Medulla oblongata (tissue), 1 donor: ENCODE results near the gene AUTS2.
"Not testable (repeated sequence)": the region's sequence is repeated elsewhere in the genome, so short reads cannot be mapped to it uniquely, and the experiment has no call there.

Experiments
- DNase-seq: peaks from one replicate; pipeline ENCODE4 v3.0.0-alpha.2; 2015; ENCODE audit errors: extremely low spot score

The AUTS2 gene

DNA sequence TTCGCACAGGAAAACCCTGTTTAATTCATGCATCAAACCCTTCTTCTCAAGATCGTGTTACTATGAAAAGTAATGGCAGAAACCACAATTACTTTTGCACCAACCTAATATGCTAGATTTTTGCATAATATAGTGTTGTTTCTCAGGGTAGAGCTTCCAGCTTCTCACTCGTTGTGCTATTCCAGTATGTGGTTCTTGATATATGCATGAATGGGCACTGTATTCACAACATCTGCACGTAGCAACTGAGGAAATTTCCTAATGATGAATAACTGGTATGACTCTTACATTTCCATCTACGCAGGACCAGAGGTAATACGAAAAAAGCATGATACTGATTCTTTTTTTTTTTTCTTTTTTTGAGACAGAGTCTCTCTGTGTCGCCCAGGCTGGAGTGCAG is 1207.1 kb downstream of the AUTS2 start:
- DNase-seq: no peak

DNA sequence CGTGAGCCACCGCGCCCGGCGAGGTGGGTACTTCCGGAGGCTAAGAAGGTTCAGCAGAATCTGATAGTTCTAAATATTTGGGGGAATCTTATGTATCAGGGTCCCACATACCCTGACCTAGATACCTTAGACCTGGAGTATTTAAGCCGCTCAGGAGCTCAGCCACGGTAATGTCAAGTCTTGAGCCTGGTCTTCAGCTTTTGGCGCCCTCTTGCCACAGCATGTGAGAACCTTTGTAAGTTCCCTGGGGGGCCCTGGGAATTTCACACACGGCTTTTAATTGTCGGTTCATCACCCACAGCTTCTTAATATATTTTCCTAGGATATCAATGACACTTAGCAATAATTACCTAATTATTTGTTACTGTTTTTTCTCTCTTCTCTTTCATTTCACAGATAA is 1209.4 kb downstream of the AUTS2 start:
- no peak for DNase-seq

DNA sequence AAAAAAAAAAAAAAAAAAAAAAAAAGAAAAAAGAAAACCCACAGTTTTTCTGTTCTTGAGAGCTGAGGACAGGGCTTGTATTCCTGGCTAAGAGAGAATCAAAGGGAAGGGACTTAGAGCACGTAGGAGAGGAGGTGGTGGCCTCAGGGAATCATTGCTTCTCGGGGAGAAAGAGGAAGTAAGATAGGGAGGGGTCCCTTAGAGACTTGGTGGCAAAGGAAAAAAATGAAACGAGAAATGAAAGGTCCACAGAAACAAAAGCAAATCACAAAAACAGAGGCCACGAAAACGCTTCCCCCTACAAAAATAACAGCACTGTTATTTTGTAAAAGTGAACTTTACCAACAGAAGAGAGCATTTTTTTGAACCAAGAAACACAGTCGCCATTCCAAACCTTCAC is 1210.6 kb downstream of the AUTS2 start:
- DNase-seq: no peak

DNA sequence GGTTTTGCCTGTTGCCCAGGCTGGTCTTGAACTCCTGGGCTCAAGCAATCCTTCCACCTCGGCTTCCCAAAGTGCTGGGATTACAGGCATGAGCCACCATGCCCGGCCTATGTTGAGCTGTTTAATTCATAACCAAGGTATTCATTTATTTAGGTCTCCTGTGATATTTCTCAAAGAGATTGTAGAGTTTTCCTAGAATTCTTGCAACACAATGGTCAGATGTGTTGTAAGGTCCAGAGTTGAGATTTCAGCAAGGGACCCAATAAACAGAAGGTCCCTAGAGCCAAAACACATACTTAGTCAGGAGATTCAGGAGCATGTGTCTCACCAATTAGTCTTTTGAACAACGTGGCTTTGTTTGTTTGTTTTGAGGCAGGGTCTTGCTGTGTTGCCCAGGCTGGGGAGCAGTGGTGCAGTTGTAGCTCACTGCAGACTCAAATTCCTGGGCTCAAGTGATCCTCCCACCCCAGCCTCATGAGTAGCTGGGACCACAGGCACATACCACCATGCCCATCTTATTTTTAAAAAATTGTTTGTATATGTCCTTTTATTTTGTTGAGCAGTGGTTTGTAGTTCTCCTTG is 1212.4 kb downstream of the AUTS2 start:
- DNase-seq: no peak

DNA sequence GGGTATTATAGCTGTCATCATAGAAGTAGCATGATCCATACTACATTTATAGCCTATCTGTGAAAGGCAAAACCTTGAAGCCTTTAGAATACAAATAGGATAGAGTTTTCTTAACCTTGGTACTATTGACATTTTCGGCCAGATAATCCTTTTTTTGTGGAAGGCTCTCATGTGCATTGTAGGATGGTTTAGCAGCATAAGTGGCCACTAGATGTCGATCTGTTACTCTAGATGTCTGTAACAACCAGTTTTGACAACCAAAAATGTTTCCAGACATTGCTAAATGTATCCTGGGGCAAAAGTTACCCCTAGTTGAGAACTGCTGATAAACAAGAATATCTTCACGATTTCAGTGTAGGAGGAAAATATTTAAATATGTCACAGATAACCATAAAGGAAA is 1214.2 kb downstream of the AUTS2 start:
- no peak for DNase-seq

DNA sequence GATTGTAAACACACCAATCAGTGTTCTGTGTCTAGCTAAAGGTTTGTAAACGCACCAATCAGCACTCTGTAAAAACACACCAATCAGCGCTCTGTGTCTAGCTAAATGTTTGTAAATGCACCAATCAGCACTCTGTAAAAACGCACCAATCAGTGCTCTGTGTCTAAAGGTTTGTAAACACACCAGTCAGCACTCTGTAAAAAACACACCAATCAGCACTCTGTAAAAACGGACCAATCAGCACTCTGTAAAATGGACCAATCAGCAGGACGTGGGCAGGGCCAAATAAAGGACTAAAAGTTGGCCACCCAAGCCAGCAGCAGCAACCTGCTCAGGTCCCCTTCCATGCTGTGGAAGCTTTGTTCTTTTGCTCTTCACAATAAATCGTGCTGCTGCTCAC is 1224.2 kb downstream of the AUTS2 start:
- DNase-seq: not testable (repeated sequence)

DNA sequence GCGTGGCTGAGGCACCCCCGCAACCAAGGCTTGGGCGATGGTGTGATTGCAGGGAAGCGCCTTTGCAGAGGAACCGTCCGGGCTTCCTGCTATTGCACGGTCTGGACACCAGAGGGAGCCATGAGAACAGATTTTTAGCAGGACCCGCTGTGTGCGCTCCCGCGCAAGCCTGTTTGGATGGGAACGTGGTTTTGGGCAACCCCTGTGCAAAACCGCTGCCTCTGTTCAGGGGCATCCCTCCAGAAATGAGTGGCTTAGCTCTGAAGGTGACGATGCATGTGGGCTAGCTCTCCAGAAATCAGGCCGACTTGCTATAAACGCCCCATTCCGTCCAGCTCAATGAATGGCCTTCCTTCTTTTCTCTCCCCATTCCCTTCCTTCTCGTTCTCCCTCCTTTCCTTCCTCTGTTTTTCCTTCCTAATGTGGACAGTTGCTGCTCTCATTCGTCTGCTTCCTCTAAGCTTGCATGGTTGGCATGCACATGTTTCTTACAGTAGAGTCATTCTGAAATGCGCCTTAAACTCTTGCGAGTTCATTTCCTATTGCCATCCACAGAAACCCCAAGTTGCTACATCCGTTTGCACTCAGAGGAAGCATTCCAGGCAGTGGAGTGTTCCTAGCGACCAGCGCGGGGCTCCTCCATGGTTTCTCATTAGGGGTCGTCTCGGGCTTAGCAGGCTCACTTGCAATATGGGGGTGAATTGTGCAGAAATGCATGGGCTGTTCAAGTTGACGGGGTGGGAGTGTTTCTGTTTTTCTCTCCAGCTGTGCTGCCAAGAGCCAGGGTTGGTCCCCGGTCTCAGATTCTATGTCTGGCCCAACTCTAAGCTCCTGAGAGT is 1231.2 kb downstream of the AUTS2 start:
- peak; percentile 63 for DNase-seq

DNA sequence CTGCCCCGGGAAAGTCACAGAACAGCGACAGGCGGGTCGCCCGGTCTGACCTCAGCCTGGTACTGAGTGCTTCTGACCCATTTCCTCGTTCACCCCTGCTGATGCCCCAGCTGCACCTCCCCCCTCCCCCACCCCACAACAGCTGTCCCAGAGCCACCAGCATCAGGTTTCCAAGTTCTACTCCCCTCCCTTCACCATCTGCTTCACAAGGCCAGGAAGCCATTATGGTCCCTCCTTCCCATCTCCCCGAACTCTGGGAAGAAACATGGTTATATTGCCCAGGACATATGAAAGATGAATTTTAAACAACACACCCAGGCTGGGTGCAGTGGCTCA is 1231.8 kb downstream of the AUTS2 start:
- no peak for DNase-seq

DNA sequence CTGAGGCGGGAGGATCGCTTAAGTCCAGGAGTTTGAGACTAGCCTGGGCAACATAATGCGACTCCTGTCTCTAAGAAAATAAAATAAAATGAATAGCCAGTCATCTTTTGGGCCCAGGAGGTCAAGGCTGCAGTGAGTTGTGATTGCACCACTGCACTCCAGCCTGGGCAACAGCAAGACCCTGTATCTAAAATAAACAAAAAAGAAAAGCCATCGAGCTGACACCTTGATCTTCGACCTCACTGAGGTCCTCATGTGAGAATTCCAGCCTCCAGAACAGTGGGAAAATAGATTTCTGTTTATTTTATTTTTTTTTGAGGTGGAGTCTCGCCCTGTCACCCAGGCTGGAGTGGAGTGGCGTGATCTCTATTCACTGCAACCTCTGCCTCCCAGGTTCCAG is 1232.2 kb downstream of the AUTS2 start:
- DNase-seq: no peak

DNA sequence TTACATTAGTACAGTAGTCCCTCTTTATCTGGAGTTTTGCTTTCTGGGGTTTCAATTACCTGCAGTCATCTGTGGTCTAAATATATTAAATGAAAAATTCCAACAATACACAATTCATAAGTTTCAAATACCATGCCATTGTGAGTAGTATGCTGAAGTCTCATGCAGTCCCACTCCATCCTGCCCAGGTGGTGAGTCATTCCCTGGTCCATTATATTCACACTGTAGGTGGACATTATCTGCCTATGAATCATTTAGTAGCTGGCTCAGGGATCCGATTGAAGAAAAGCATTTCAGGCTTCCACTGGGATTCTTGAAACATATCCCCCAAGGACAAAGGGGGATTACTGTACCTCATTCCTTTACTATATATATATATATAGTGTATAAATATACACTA is 1235.5 kb downstream of the AUTS2 start:
- no peak for DNase-seq

DNA sequence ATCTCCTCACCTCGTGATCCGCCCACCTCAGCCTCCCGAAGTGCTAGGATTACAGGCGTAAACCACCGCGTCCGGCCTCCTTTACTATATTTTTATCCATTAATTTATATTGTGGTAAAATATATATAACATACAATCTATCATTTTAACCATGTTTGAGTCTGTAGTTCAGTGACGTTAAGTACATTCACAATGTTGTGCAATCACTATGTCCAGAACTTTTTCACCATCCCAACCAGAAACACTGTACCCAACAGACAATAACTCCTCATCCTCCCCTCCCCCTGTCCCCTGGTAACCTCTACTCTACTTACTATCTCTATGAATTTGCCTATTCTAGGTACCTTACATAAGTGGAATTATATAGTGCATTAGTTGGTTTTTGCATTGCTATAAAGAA is 1236.1 kb downstream of the AUTS2 start:
- no peak for DNase-seq

DNA sequence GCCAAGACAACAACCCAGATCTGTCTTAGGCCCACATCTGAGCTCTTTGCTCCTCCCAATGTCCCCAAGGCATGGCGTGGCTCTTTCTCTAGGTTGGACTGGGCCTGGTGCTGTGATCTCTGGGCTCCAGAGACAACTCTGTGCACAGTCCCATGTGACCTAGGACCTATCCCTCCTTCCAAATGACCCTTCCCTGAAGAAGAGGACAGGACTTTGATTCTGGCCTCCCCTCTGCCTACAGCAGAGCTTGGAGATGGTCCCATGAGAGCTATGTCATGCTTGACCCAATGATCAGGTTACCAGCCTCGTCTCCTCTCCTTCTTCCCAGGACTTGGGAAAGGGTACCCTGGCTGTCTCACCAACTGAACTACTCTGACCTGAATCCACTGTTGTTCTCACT is 1237.4 kb downstream of the AUTS2 start:
- no peak for DNase-seq

DNA sequence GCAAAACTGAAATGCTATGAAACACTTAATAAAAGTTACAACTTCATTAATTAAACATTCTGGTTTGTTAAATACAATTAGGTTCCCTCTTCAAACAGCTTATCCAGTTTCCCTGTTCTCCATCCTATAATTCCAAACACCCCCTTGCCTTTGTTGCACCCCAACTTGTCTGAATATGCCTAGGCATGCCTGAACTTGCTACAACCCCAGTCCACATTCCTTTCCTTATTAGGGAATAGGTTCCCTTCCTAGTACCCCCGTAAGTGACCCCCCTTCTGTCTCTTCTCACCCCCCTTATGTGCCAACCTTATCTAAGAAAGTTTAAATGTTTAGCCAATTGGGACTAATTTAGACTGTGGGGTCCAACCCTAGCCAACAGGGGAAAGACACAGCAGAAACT is 1238.0 kb downstream of the AUTS2 start:
- no peak for DNase-seq

DNA sequence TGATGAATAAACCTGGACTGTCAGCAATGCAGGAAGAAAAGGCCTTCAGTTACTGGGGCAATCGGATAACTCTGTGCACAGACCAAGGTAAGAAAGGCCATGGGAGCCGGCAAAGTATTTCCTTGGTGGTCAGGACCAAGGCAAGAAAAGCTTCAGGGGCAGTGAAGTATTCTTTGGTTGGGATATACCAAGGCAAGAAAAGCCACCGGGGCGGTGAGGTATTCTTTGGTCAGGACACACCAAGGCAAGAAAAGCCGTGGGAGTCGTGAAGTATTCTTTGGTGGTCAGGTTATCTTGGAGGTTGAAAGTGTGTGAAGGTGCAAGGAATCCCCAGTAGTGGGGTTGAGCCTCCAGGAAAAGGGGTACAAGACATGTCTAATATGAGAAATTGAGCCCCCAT is 1238.7 kb downstream of the AUTS2 start:
- DNase-seq: no peak

DNA sequence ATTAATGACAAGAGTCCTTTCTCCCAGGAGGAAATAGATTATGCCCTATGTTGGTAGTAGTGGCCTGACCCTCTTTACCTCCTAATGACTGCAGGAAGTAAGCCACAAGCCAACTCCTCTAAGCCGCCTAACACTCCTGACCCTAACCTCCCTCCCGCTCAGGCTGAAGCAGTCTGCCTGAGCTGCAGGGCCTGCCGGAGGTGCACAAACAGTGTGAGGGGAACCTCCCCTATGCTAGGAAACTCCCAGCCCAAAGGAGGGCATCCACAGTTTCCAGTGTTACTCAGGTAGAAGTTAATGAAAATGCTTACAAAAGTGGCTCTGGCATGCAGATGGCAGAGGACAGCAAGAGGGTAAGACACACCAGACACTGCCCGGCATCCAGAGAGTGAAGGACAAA is 1239.3 kb downstream of the AUTS2 start:
- DNase-seq: no peak

DNA sequence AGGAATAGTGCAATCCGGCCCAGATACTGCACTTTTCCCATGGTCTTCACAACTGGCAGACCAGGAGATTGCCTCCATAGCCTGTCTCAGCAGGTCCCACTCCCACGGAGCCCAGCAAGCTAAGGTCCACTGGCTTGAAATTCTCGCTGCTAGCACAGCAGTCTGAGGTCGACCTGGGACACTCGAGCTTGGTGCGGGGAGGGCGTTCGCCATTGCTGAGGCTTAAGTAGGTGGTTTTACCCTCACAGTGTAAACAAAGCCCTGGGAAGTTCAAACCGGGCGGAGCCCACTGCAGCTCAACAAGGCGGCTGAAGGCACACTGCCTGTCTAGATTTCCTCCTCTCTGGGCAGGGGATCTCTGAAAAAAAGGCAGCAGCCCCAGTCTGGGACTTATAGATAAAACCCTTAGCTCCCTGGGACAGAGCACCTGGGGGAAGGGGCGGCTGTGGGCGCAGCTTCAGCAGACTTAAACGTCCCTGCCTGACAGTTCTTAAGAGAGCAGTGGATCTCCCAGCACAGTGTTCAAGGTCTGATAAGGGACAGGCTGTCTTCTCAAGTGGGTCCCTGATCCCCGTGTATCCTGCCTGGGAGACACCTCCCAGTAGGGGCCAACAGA is 1240.1 kb downstream of the AUTS2 start:
- no peak for DNase-seq
